IPS-18c (cell line): ENCODE results near the gene INTS7.
"Not testable (repeated sequence)": the region's sequence is repeated elsewhere in the genome, so short reads cannot be mapped to it uniquely, and the experiment has no call there.

Source experiments
- H3K4me3 ChIP-seq: 2 replicates; pipeline ENCODE4 v1.7.0; 2013; ENCODE audit warnings: low read depth, mild to moderate bottlenecking, low read length, moderate library complexity; ENCODE audit not compliant: insufficient read depth
- H3K9me3 ChIP-seq: one replicate; pipeline ENCODE4 v1.6.1; 2013; ENCODE audit warnings: mild to moderate bottlenecking, low read length, moderate library complexity; ENCODE audit not compliant: control insufficient read depth, insufficient read depth

INTS7 gene

GRCh38 chr1:211929683-211930082 lies 105.7 kb downstream of the INTS7 start:
- no peak overlapping the region for H3K4me3 ChIP-seq
- no peaks in the 10 kb centered on the region for H3K9me3 ChIP-seq

GRCh38 chr1:211928993-211929637 lies 106.2 kb downstream of the INTS7 start:
- Histone ChIP-seq H3K4me3 (no peak overlapping the region), H3K9me3 (no peaks in the 10 kb centered on the region)

GRCh38 chr1:211928290-211928801 lies 107.0 kb downstream of the INTS7 start:
- no peaks in the 10 kb centered on the region for H3K9me3 ChIP-seq
- H3K4me3 ChIP-seq, result no peak overlapping the region

- Histone ChIP-seq H3K4me3 (no peak overlapping the region), H3K9me3 (no peaks in the 10 kb centered on the region)
Observed at GRCh38 chr1:211925016-211925415, 110.3 kb downstream of the INTS7 start.

GRCh38 chr1:211924256-211924655 lies 111.1 kb downstream of the INTS7 start:
- Histone ChIP-seq H3K9me3 (no peaks in the 10 kb centered on the region), H3K4me3 (no peak overlapping the region)

GRCh38 chr1:211923095-211923494 lies 112.3 kb downstream of the INTS7 start:
- Histone ChIP-seq H3K9me3 (no peaks in the 10 kb centered on the region), H3K4me3 (no peak overlapping the region)

GRCh38 chr1:211921579-211922095 lies 113.7 kb downstream of the INTS7 start:
- Histone ChIP-seq H3K4me3 (no peak overlapping the region), H3K9me3 (no peaks in the 10 kb centered on the region)

- H3K4me3 ChIP-seq, result no peak overlapping the region
Observed at GRCh38 chr1:211920602-211921226, 114.6 kb downstream of the INTS7 start.

GRCh38 chr1:211920141-211920572 lies 115.2 kb downstream of the INTS7 start:
- Histone ChIP-seq H3K9me3 (no peaks in the 10 kb centered on the region), H3K4me3 (no peak overlapping the region)

More at GRCh38 chr1:211920602-211921226, 114.6 kb downstream of the INTS7 start:
- no peaks in the 10 kb centered on the region for H3K9me3 ChIP-seq

- H3K9me3 ChIP-seq, result no peaks in the 10 kb centered on the region
Observed at GRCh38 chr1:211918843-211919414, 116.4 kb downstream of the INTS7 start.

GRCh38 chr1:211916458-211916857 lies 118.9 kb downstream of the INTS7 start:
- not testable (repeated sequence) for H3K9me3 ChIP-seq, H3K4me3 ChIP-seq

More at GRCh38 chr1:211918843-211919414, 116.4 kb downstream of the INTS7 start:
- no peak overlapping the region for H3K4me3 ChIP-seq

- Histone ChIP-seq H3K4me3 (no peak overlapping the region), H3K9me3 (no peaks in the 10 kb centered on the region)
Observed at GRCh38 chr1:211915924-211916323, 119.4 kb downstream of the INTS7 start.

GRCh38 chr1:211912844-211913432 lies 122.4 kb downstream of the INTS7 start:
- H3K4me3 ChIP-seq, result no peak overlapping the region
- no peaks in the 10 kb centered on the region for H3K9me3 ChIP-seq

- Histone ChIP-seq H3K9me3 (no peaks in the 10 kb centered on the region), H3K4me3 (no peak overlapping the region)
Observed at GRCh38 chr1:211912038-211912437, 123.3 kb downstream of the INTS7 start.

- Histone ChIP-seq H3K4me3 (no peak overlapping the region), H3K9me3 (no peaks in the 10 kb centered on the region)
Observed at GRCh38 chr1:211910913-211911485, 124.4 kb downstream of the INTS7 start.

GRCh38 chr1:211910113-211910884 lies 125.1 kb downstream of the INTS7 start:
- no peak overlapping the region for H3K4me3 ChIP-seq
- H3K9me3 ChIP-seq, result no peaks in the 10 kb centered on the region

- Histone ChIP-seq H3K4me3 (no peak overlapping the region), H3K9me3 (no peaks in the 10 kb centered on the region)
Observed at GRCh38 chr1:211909395-211909794, 126.0 kb downstream of the INTS7 start.
